ENCODE measurements around the gene RBM26. TPM values are rescaled to one million over a fixed set of nuclear protein-coding genes. Genes with fewer than 3 reads are reported as not detected.

Gene RBM26
- total RNA-seq, 4 donors from 2014 or later: 16.0 to 42.3 (median 25.4) TPM

- 37 to 64% methylated on average over 2 of the region's 2 CpGs for WGBS, 2 donors
- Histone ChIP-seq H3K9me3 (peaks cover 0 to 5% (median 0%) of the 10 kb centered on the region in 3 donors), H3K4me3 (no peak overlapping the region), H3K4me1 (no peaks in the 10 kb centered on the region), H3K27ac (no peak overlapping the region), H3K36me3 (no peaks in the 10 kb centered on the region), H3K27me3 (peaks cover 0 to 12% (median 0%) of the 10 kb centered on the region in 4 donors)
- TF ChIP-seq, protein P1, sequence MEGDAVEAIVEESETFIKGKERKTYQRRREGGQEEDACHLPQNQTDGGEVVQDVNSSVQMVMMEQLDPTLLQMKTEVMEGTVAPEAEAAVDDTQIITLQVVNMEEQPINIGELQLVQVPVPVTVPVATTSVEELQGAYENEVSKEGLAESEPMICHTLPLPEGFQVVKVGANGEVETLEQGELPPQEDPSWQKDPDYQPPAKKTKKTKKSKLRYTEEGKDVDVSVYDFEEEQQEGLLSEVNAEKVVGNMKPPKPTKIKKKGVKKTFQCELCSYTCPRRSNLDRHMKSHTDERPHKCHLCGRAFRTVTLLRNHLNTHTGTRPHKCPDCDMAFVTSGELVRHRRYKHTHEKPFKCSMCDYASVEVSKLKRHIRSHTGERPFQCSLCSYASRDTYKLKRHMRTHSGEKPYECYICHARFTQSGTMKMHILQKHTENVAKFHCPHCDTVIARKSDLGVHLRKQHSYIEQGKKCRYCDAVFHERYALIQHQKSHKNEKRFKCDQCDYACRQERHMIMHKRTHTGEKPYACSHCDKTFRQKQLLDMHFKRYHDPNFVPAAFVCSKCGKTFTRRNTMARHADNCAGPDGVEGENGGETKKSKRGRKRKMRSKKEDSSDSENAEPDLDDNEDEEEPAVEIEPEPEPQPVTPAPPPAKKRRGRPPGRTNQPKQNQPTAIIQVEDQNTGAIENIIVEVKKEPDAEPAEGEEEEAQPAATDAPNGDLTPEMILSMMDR (IDR thresholded peaks at IDR 0.05): no peak
- no peak for DNase-seq
- intact Hi-C loops (cut with DNase I): no loop called here
Measured at GRCh38 chr13:79297128-79297527, 108.9 kb downstream of the RBM26 start.

- no peak for DNase-seq
- WGBS, 2 donors: 60 to 68% methylated on average over 4 of the region's 4 CpGs
- no peak overlapping the region for H3K4me3 ChIP-seq
Measured at GRCh38 chr13:79295906-79296706, 109.9 kb downstream of the RBM26 start.

DNA sequence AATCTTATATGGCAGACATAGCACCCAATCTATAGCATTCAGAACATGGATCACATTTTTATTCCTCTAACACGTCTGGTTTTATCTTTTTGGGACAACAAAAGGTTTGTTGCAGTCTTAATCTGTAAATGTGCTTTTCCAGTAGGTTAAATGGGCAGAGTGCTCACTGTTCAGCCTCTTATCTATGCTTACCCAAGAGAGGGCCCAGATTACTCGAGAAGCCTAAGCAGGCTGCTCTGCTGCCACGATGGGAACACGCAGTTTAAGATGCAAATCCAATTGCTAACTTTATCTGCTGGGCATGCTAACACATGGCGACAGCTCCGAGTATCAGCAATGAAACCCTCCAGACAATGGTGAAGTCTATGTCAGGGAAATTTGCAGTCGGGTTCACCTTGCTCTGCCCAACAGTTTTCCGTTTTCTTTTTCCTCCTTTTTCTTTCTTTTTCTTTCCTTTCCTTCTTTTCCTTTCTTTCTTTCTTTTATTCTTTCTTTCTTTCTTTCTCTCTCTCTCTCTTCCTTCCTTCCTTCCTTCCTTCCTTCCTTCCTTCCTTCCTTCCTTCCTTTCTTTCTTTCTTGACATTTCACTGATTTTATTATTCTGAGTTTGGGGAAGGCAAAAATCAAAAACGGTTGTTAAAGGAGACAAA lies 115.3 kb downstream of the RBM26 start:
- Histone ChIP-seq H3K36me3 (no peaks in the 10 kb centered on the region), H3K4me3 (no peak overlapping the region), H3K27ac (no peak overlapping the region), H3K9me3 (no peaks in the 10 kb centered on the region), H3K27me3 (no peaks in the 10 kb centered on the region), H3K4me1 (no peaks in the 10 kb centered on the region)
- WGBS, 2 donors: 66 to 77% methylated on average over 9 of the region's 9 CpGs
- DNase-seq: no peak
- TF ChIP-seq POLR2A (IDR thresholded peaks at IDR 0.05): no peak
- TF ChIP-seq, protein P1 (IDR thresholded peaks at IDR 0.05): no peak
- intact Hi-C loops (cut with DNase I): no loop called here

More at GRCh38 chr13:79295906-79296706, 109.9 kb downstream of the RBM26 start:
- intact Hi-C loops (cut with DNase I): no loop called here
- TF ChIP-seq, protein P1 (IDR thresholded peaks at IDR 0.05): no peak
- no peak for TF ChIP-seq POLR2A (IDR thresholded peaks at IDR 0.05)
- H3K36me3 ChIP-seq: no peaks in the 10 kb centered on the region
- peaks cover 0 to 5% (median 0%) of the 10 kb centered on the region in 3 donors for H3K9me3 ChIP-seq
- H3K4me1 ChIP-seq: no peaks in the 10 kb centered on the region
- peaks cover 0 to 12% (median 0%) of the 10 kb centered on the region in 4 donors for H3K27me3 ChIP-seq
- H3K27ac ChIP-seq: no peak overlapping the region

GRCh38 chr13:79289571-79289970 lies 116.5 kb downstream of the RBM26 start:
- no peak overlapping the region for H3K4me3 ChIP-seq
- intact Hi-C loops (cut with DNase I): no loop called here
- TF ChIP-seq, protein P1 (IDR thresholded peaks at IDR 0.05): no peak
- no peaks in the 10 kb centered on the region for H3K27me3 ChIP-seq
- H3K27ac ChIP-seq: no peak overlapping the region
- H3K36me3 ChIP-seq: no peaks in the 10 kb centered on the region
- no peaks in the 10 kb centered on the region for H3K4me1 ChIP-seq
- H3K9me3 ChIP-seq: no peaks in the 10 kb centered on the region
- DNase-seq: no peak

Data from esophagus squamous epithelium (tissue), 5 donors.